SK-N-MC (cell line): Measurements from ENCODE around the gene TPRG1.

Source experiments
- EZH2 ChIP-seq: fragments of 200-600 bp; sonication (generic); IDR thresholded peaks from one replicate; pipeline ENCODE4 v1.6.1; 2017; ENCODE audit warnings: antibody characterized with exemption
- POLR2AphosphoS5 ChIP-seq: IDR thresholded peaks from 2 replicates; pipeline ENCODE4 v1.6.1; 2012; ENCODE audit warnings: mild to moderate bottlenecking, low read depth, low read length, borderline replicate concordance

DNA sequence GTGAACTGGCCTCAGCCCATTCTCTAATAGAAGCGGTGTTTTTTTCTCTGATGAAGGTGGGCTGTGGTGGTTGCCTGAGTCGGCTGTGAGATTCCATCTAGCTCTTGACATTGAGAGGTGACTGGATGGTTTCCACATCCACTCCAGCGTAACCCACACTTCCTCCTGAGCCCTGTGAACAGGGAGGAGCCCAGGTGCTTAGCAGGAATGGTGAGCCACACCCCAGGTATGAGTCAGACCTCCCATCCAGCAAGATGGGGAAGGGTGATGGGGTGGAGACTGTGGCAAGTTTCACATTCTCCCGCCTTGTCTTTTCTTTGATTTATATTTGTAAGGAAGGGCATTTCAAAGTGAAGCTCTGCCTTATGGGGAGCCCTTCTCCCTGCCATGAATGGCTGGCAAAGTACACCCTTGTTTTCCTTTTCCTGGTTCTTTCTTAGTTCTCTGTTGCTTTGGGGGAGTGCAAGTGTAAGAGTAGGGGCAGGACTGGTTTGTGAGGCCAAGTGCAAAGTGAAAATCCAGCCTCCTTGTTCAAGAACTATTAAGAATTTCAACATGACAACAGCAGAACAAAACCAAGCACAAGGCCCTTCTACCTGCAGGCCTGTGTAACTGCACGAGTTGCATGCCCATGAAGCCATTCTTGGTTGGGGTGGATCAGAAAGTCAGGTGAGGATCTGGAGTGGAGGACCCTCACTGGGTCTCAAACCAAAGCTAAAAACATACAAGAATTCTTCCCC lies 4.6 kb upstream of the TPRG1 start:
- TF ChIP-seq EZH2: no peak
- TF ChIP-seq POLR2AphosphoS5: no peak
